ENCODE results near the gene LSM10. TPM values are rescaled to one million over a fixed set of nuclear protein-coding genes. Genes with fewer than 3 reads are reported as not detected.

LSM10 gene
- total and polyA plus RNA-seq, 11 donors = 39.1 to 95.9 (median 49.9) TPM

- Histone ChIP-seq H3K27me3 (no peaks in the 10 kb centered on the region), H3K9me3 (no peaks in the 10 kb centered on the region), H3K4me3 (no peak overlapping the region), H3K4me1 (peaks cover 0 to 7% (median 0%) of the 10 kb centered on the region in 12 donors), H3K36me3 (no peaks in the 10 kb centered on the region), H3K27ac (no peak overlapping the region)
- WGBS, 4 donors = 90 to 93% (median 91%) methylated on average over 1 of the region's 1 CpG
- no peak for TF ChIP-seq POLR2A (IDR thresholded peaks at IDR 0.05)
- TF ChIP-seq CTCF (IDR thresholded peaks at IDR 0.05) = no peak
- intact Hi-C loops (cut with DNase I) = no loop called here
- DNase-seq (no peak), ATAC-seq (no peak)
Observed at GRCh38 chr1:36406440-36406839, 8.7 kb upstream of the LSM10 start.

- intact Hi-C loops (cut with DNase I) = no loop called here
- H3K4me3 ChIP-seq = no peak overlapping the region
- no peaks in the 10 kb centered on the region for H3K9me3 ChIP-seq
- WGBS, 4 donors = 91 to 94% (median 94%) methylated on average over 4 of the region's 4 CpGs
- ATAC-seq (no peak), DNase-seq (no peak)
- H3K4me1 ChIP-seq = peaks cover 0 to 20% (median 4%) of the 10 kb centered on the region in 12 donors
- TF ChIP-seq CTCF (IDR thresholded peaks at IDR 0.05) (no peak), POLR2A (IDR thresholded peaks at IDR 0.05) (no peak)
- no peaks in the 10 kb centered on the region for H3K27me3 ChIP-seq
- H3K36me3 ChIP-seq = no peaks in the 10 kb centered on the region
- no peak overlapping the region for H3K27ac ChIP-seq
Observed at GRCh38 chr1:36402504-36402890, 4.8 kb upstream of the LSM10 start.

DNA sequence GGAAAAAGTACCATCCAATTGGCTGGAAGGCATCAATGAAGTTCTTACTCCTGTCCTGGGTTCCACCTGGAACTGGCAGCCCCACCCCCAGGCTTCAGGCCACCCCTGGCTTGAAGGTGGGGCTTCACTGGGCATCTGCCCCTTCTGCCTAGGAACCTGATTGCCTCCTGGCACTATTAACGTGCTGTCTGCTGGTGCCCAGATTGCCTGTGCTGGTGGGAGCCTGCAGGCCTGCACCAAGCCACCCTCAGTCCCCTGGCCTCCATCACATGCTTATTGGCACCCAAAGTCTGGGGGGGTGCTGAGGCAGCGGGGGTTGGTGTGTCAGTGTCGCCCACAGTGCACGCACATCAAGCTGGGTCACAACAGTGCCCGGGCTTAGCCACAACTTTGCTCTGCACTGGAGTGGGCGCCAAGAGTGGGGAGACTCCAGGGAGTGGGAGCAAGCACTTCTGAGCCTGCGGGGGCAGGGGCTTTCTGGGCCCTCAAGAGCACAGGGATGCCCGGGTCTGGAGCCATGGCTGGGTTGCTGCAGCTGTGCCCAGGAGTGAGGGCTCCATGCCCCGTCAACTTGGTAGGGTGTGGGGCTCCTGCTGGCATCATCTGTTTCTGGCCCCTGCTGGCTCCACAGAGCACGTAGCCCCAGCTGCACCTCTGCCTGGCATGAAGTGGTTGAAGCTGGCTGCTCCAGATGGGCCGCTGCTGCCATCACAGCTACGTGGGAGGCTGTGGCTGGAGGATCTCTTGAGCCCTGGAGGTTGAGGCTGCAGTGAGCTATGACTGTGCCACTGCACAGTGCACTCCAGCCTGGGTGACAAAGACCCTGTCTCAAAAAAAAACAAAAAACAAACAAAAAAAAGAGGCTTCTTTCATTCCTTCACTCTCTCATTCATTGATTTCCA is 4.1 kb upstream of the LSM10 start:
- Histone ChIP-seq H3K4me1 (peaks cover 0 to 23% (median 7%) of the 10 kb centered on the region in 12 donors), H3K36me3 (no peaks in the 10 kb centered on the region), H3K27ac (peak overlapping the region in 4 of 12 donors; percentile 34 to 72 (median 42)), H3K9me3 (no peaks in the 10 kb centered on the region), H3K27me3 (no peaks in the 10 kb centered on the region), H3K4me3 (peak overlapping the region in 7 of 12 donors; percentile 25 to 48 (median 34))
- ATAC-seq (no peak), DNase-seq (peak in 1 of 5 donors; percentile 58)
- TF ChIP-seq POLR2A (IDR thresholded peaks at IDR 0.05) = no peak
- TF ChIP-seq CTCF (IDR thresholded peaks at IDR 0.05) = no peak
- WGBS, 4 donors = 90 to 97% (median 96%) methylated on average over 6 to 12 of the region's 12 CpGs
- intact Hi-C loops (cut with DNase I) = no loop called here

DNA sequence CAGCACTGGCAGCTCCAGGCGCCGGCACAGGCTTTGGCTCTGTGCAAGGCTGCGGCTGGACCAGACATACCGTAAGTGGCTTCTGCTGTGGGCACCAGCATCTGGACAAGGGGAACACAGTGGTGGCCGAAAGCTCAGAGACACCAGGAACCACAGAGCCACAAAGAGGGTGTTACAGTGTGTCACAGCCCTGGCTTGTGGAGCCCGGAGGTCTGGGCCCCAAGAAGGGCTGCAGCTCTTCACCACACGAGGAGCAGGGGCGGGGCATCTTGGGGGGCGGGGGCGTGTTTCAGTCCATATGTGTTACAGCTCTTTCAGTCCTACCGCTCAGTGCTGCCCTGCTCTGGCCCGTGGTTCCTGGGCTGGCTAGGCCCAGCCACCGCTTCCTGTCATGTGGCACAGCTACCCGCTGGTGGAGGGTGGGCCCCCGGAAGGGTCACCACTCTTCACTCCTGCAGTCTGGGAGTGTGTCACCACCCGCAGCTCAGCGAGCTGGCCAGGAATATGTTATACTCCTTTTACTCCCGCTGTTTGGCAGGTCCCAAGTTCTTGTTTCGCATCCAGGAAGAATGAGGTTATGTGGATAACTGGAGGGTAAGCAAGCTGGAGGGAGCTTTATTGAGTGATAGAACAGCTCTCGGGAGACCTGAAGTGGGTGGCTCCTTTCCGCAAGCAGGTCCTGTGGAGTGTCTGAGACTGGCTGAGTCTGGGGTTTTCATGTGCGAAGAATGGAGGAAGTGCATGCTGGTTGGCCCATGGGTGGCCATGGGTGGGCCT is 3.3 kb upstream of the LSM10 start:
- Histone ChIP-seq H3K9me3 (no peaks in the 10 kb centered on the region), H3K4me1 (peaks cover 0 to 31% (median 14%) of the 10 kb centered on the region in 12 donors), H3K27ac (peak overlapping the region in 6 of 12 donors; percentile 15 to 72 (median 42)), H3K4me3 (peak overlapping the region in 7 of 12 donors; percentile 25 to 48 (median 34)), H3K36me3 (no peaks in the 10 kb centered on the region), H3K27me3 (no peaks in the 10 kb centered on the region)
- TF ChIP-seq POLR2A (IDR thresholded peaks at IDR 0.05) (no peak), CTCF (IDR thresholded peaks at IDR 0.05) (no peak)
- 77 to 85% (median 79%) methylated on average over 18 to 22 of the region's 22 CpGs for WGBS, 4 donors
- ATAC-seq = peak; percentile 25 to 71 (median 50)
- peak; percentile 64 to 86 (median 78) for DNase-seq
- intact Hi-C loops (cut with DNase I) = no loop called here

All from heart left ventricle (tissue), 16 donors.